ENCODE data around the gene KLF7.

KLF7 gene

GRCh38 chr2:207073801-207074678 lies 91.7 kb downstream of the KLF7 start:
- Mint-ChIP-seq H3K4me3 (no peak overlapping the region), H3K27me3 (peaks cover 6% of the 10 kb centered on the region), H3K27ac (peak overlapping the region; percentile 9), H3K4me1 (peaks cover 24% of the 10 kb centered on the region), H3K36me3 (no peaks in the 10 kb centered on the region), H3K9me3 (no peaks in the 10 kb centered on the region)
- ATAC-seq (ENCODE audit: low read depth): no peak
- peak in 1 of 2 donors; percentile 10 for DNase-seq (ENCODE audit: low spot score in 2 of 2)

- ATAC-seq (ENCODE audit: low read depth) (no peak), DNase-seq (ENCODE audit: low spot score in 2 of 2) (no peak)
- Mint-ChIP-seq H3K36me3 (no peaks in the 10 kb centered on the region), H3K27me3 (peaks cover 6% of the 10 kb centered on the region), H3K9me3 (no peaks in the 10 kb centered on the region), H3K27ac (peak overlapping the region; percentile 9), H3K4me3 (no peak overlapping the region), H3K4me1 (peaks cover 24% of the 10 kb centered on the region)
Measured at GRCh38 chr2:207073412-207073800, 92.3 kb downstream of the KLF7 start.

GRCh38 chr2:207072571-207072970 lies 93.2 kb downstream of the KLF7 start:
- H3K4me3 Mint-ChIP-seq: no peak overlapping the region
- peak overlapping the region; percentile 42 for H3K27ac Mint-ChIP-seq
- ATAC-seq (ENCODE audit: low read depth): no peak
- no peaks in the 10 kb centered on the region for H3K36me3 Mint-ChIP-seq
- H3K9me3 Mint-ChIP-seq: no peaks in the 10 kb centered on the region
- H3K4me1 Mint-ChIP-seq: peaks cover 24% of the 10 kb centered on the region
- no peak for DNase-seq (ENCODE audit: low spot score in 2 of 2)
- H3K27me3 Mint-ChIP-seq: peaks cover 8% of the 10 kb centered on the region

- DNase-seq (ENCODE audit: low spot score in 2 of 2) (peak in 1 of 2 donors; percentile 7), ATAC-seq (ENCODE audit: low read depth) (peak; percentile 95)
- no peak overlapping the region for H3K4me3 Mint-ChIP-seq
- H3K27me3 Mint-ChIP-seq: peaks cover 8% of the 10 kb centered on the region
- peaks cover 24% of the 10 kb centered on the region for H3K4me1 Mint-ChIP-seq
- H3K27ac Mint-ChIP-seq: no peak overlapping the region
- H3K9me3 Mint-ChIP-seq: no peaks in the 10 kb centered on the region
- no peaks in the 10 kb centered on the region for H3K36me3 Mint-ChIP-seq
Measured at GRCh38 chr2:207071820-207072219, 93.9 kb downstream of the KLF7 start.

GRCh38 chr2:207067473-207067872 lies 98.3 kb downstream of the KLF7 start:
- no peak for ATAC-seq (ENCODE audit: low read depth)
- Mint-ChIP-seq H3K36me3 (no peaks in the 10 kb centered on the region), H3K4me3 (no peak overlapping the region), H3K4me1 (peaks cover 7% of the 10 kb centered on the region), H3K27ac (no peak overlapping the region), H3K27me3 (peaks cover 7% of the 10 kb centered on the region), H3K9me3 (no peaks in the 10 kb centered on the region)
- DNase-seq (ENCODE audit: low spot score in 2 of 2): no peak

- Mint-ChIP-seq H3K36me3 (no peaks in the 10 kb centered on the region), H3K4me1 (peaks cover 4% of the 10 kb centered on the region), H3K9me3 (no peaks in the 10 kb centered on the region), H3K27ac (no peak overlapping the region), H3K4me3 (no peak overlapping the region), H3K27me3 (peaks cover 7% of the 10 kb centered on the region)
- DNase-seq (ENCODE audit: low spot score in 2 of 2) (no peak), ATAC-seq (ENCODE audit: low read depth) (no peak)
Measured at GRCh38 chr2:207066791-207067460, 98.8 kb downstream of the KLF7 start.

- Mint-ChIP-seq H3K36me3 (no peaks in the 10 kb centered on the region), H3K9me3 (no peaks in the 10 kb centered on the region), H3K27ac (no peak overlapping the region), H3K27me3 (peaks cover 7% of the 10 kb centered on the region), H3K4me3 (no peak overlapping the region), H3K4me1 (no peaks in the 10 kb centered on the region)
- DNase-seq (ENCODE audit: low spot score in 2 of 2) (no peak), ATAC-seq (ENCODE audit: low read depth) (no peak)
Measured at GRCh38 chr2:207066166-207066565, 99.6 kb downstream of the KLF7 start.

GRCh38 chr2:207064128-207064690 lies 101.5 kb downstream of the KLF7 start:
- H3K9me3 Mint-ChIP-seq: no peaks in the 10 kb centered on the region
- no peak for DNase-seq (ENCODE audit: low spot score in 2 of 2)
- H3K4me1 Mint-ChIP-seq: no peaks in the 10 kb centered on the region
- H3K4me3 Mint-ChIP-seq: no peak overlapping the region
- no peaks in the 10 kb centered on the region for H3K36me3 Mint-ChIP-seq
- no peak overlapping the region for H3K27ac Mint-ChIP-seq
- no peak for ATAC-seq (ENCODE audit: low read depth)
- H3K27me3 Mint-ChIP-seq: peaks cover 4% of the 10 kb centered on the region

- Mint-ChIP-seq H3K36me3 (no peaks in the 10 kb centered on the region), H3K9me3 (no peaks in the 10 kb centered on the region), H3K4me3 (no peak overlapping the region), H3K27ac (no peak overlapping the region), H3K4me1 (no peaks in the 10 kb centered on the region), H3K27me3 (peaks cover 3% of the 10 kb centered on the region)
- DNase-seq (ENCODE audit: low spot score in 2 of 2) (no peak), ATAC-seq (ENCODE audit: low read depth) (no peak)
Measured at GRCh38 chr2:207061181-207061580, 104.6 kb downstream of the KLF7 start.

GRCh38 chr2:207055257-207055656 lies 110.5 kb downstream of the KLF7 start:
- Mint-ChIP-seq H3K4me1 (no peaks in the 10 kb centered on the region), H3K27ac (peak overlapping the region; percentile 61), H3K9me3 (peaks cover 3% of the 10 kb centered on the region), H3K27me3 (peaks cover 4% of the 10 kb centered on the region), H3K36me3 (no peaks in the 10 kb centered on the region), H3K4me3 (no peak overlapping the region)
- ATAC-seq (ENCODE audit: low read depth) (no peak), DNase-seq (ENCODE audit: low spot score in 2 of 2) (no peak)

GRCh38 chr2:207054521-207054920 lies 111.2 kb downstream of the KLF7 start:
- no peaks in the 10 kb centered on the region for H3K4me1 Mint-ChIP-seq
- DNase-seq (ENCODE audit: low spot score in 2 of 2): no peak
- no peak overlapping the region for H3K27ac Mint-ChIP-seq
- peaks cover 4% of the 10 kb centered on the region for H3K27me3 Mint-ChIP-seq
- no peaks in the 10 kb centered on the region for H3K36me3 Mint-ChIP-seq
- peaks cover 3% of the 10 kb centered on the region for H3K9me3 Mint-ChIP-seq
- ATAC-seq (ENCODE audit: low read depth): no peak
- H3K4me3 Mint-ChIP-seq: no peak overlapping the region

GRCh38 chr2:207051385-207051965 lies 114.3 kb downstream of the KLF7 start:
- DNase-seq (ENCODE audit: low spot score in 2 of 2): no peak
- Mint-ChIP-seq H3K4me3 (no peak overlapping the region), H3K9me3 (peaks cover 3% of the 10 kb centered on the region), H3K36me3 (no peaks in the 10 kb centered on the region), H3K27ac (no peak overlapping the region), H3K4me1 (peaks cover 4% of the 10 kb centered on the region), H3K27me3 (peaks cover 2% of the 10 kb centered on the region)
- ATAC-seq (ENCODE audit: low read depth): no peak

GRCh38 chr2:207049122-207049521 lies 116.6 kb downstream of the KLF7 start:
- DNase-seq (ENCODE audit: low spot score in 2 of 2): no peak
- no peak overlapping the region for H3K27ac Mint-ChIP-seq
- H3K36me3 Mint-ChIP-seq: no peaks in the 10 kb centered on the region
- ATAC-seq (ENCODE audit: low read depth): no peak
- peaks cover 2% of the 10 kb centered on the region for H3K27me3 Mint-ChIP-seq
- H3K4me3 Mint-ChIP-seq: no peak overlapping the region
- peaks cover 3% of the 10 kb centered on the region for H3K9me3 Mint-ChIP-seq
- peaks cover 6% of the 10 kb centered on the region for H3K4me1 Mint-ChIP-seq

- Mint-ChIP-seq H3K4me3 (no peak overlapping the region), H3K27me3 (peaks cover 2% of the 10 kb centered on the region), H3K36me3 (no peaks in the 10 kb centered on the region), H3K9me3 (peaks cover 3% of the 10 kb centered on the region), H3K4me1 (peaks cover 6% of the 10 kb centered on the region), H3K27ac (no peak overlapping the region)
- DNase-seq (ENCODE audit: low spot score in 2 of 2) (no peak), ATAC-seq (ENCODE audit: low read depth) (no peak)
Measured at GRCh38 chr2:207048416-207048815, 117.3 kb downstream of the KLF7 start.

Data from memory B cell (primary cell).